ENCODE measurements around the gene PTPRN2.
"Not testable (repeated sequence)": the region's sequence is repeated elsewhere in the genome, so short reads cannot be mapped to it uniquely, and the experiment has no call there.

The PTPRN2 gene

GRCh38 chr7:157574120-157574825 lies 1013.4 kb downstream of the PTPRN2 start:
- no peak for DNase-seq

GRCh38 chr7:157573244-157573643 lies 1014.4 kb downstream of the PTPRN2 start:
- no peak for DNase-seq

- DNase-seq, result no peak
Measured at GRCh38 chr7:157572622-157573021, 1015.0 kb downstream of the PTPRN2 start.

GRCh38 chr7:157570531-157571200 lies 1017.0 kb downstream of the PTPRN2 start:
- DNase-seq, result no peak

GRCh38 chr7:157569967-157570366 lies 1017.7 kb downstream of the PTPRN2 start:
- no peak for DNase-seq

GRCh38 chr7:157568770-157569584 lies 1018.6 kb downstream of the PTPRN2 start:
- DNase-seq, result no peak

GRCh38 chr7:157568106-157568769 lies 1019.4 kb downstream of the PTPRN2 start:
- DNase-seq, result no peak

GRCh38 chr7:157567666-157568065 lies 1020.0 kb downstream of the PTPRN2 start:
- no peak for DNase-seq

- DNase-seq, result no peak
Measured at GRCh38 chr7:157566631-157567006, 1021.0 kb downstream of the PTPRN2 start.

GRCh38 chr7:157565981-157566630 lies 1021.5 kb downstream of the PTPRN2 start:
- no peak for DNase-seq

GRCh38 chr7:157565201-157565626 lies 1022.4 kb downstream of the PTPRN2 start:
- no peak for DNase-seq

GRCh38 chr7:157564517-157565177 lies 1023.0 kb downstream of the PTPRN2 start:
- DNase-seq, result no peak

GRCh38 chr7:157563467-157564135 lies 1024.0 kb downstream of the PTPRN2 start:
- not testable (repeated sequence) for DNase-seq

- not testable (repeated sequence) for DNase-seq
Measured at GRCh38 chr7:157562522-157563398, 1024.9 kb downstream of the PTPRN2 start.

- no peak for DNase-seq
Measured at GRCh38 chr7:157561816-157562410, 1025.7 kb downstream of the PTPRN2 start.

- DNase-seq, result no peak
Measured at GRCh38 chr7:157561523-157561785, 1026.2 kb downstream of the PTPRN2 start.

- DNase-seq, result no peak
Measured at GRCh38 chr7:157560710-157561522, 1026.7 kb downstream of the PTPRN2 start.

GRCh38 chr7:157560258-157560654 lies 1027.4 kb downstream of the PTPRN2 start:
- no peak for DNase-seq

GRCh38 chr7:157559596-157560257 lies 1027.9 kb downstream of the PTPRN2 start:
- no peak for DNase-seq
